ENCODE results near the gene TUT7.

The TUT7 gene

GRCh38 chr9:86259557-86259956 is 94.7 kb downstream of the TUT7 start, which contains the start of gene C9orf153:
Gene C9orf153 (minus strand): TSS chr9:86259657. CDS start chr9:86229603, 30,054 bp downstream.
- no peak for DNase-seq (ENCODE audit: insufficient read length, low spot score)
- FAIRE-seq = no peak

DNA sequence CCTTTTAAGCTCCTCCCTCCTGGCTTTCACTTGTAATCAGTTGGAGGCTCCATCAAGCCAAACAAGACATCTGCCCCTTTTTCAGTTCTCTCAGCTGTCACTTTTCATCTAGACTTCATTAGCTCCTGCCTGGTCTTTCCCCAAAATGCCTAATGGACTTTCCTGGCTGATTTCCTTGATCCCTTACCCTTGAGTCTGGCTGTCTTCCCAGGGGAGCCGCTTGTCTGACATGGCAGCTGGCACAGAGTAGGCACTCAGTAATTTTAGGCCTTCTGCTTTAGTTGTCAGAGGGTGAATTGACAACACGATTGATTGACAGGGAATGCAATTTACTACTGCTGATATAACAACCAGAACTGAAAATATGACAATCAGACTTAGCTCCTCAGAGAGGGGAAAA is 96.8 kb downstream of the TUT7 start:
- FAIRE-seq = no peak
- DNase-seq (ENCODE audit: insufficient read length, low spot score) = no peak

GRCh38 chr9:86256653-86257052 is 97.6 kb downstream of the TUT7 start:
- FAIRE-seq = no peak
- no peak for DNase-seq (ENCODE audit: insufficient read length, low spot score)

DNA sequence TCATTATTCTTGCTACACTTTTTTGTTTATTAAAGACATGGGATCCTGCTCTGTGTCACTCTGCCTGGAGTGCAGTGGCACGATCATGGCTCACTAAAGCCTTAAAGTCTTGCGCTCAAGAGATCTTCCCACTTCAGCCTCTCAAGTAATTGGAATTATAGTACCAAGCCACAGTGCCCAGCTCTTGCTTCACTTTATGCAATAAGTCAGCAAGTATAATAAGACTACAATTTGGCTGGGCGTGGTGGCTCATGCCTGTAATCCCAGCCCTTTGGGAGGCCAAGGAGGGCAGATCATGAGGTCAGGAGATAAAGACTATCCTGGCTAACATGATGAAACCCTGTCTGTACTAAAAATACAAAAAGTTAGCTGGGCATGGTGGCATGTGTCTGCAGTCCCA is 100.6 kb downstream of the TUT7 start:
- no peak for DNase-seq (ENCODE audit: insufficient read length, low spot score)
- FAIRE-seq = no peak

DNA sequence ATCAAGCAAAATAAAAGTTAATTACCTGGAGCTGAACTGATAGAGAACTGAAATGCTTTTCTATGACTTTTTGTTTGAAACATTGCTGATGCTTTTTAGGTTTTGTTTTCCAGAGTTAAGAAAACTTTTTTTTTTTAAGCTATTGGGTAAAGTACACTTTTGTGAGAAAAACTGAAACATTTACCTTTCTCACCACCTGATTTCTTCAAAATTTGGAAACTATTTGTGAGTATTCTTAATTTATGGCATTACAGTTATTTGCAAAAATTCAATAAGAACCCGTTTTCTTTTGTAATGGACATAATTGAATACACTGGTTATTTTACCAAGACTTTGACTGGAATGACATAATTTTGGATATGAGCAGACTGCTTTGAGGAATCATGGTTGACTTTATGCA is 101.3 kb downstream of the TUT7 start:
- FAIRE-seq = no peak
- DNase-seq (ENCODE audit: insufficient read length, low spot score) = no peak

- no peak for FAIRE-seq
- no peak for DNase-seq (ENCODE audit: insufficient read length, low spot score)
Observed at GRCh38 chr9:86250123-86250522, 104.1 kb downstream of the TUT7 start.

DNA sequence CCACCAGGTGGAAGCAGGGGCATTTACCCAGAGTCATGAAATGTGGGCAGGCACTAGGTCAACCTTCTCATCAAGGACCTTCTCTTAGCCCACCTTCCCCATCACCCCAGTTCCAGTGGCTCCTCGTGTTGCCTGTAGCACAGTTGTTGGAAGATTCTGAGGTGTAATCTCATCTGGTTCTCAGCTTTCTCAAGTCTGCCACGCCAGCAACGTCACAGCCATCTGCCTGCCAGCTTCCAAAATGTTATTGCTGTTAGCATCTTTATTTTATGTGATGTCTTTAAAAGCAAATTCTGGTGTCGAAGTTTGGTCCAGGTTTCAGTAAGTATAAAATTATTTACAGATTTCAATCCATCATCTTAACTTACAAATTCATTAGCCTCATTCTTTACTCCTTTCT is 105.5 kb downstream of the TUT7 start:
- FAIRE-seq (no peak), DNase-seq (ENCODE audit: insufficient read length, low spot score) (no peak)

- DNase-seq (ENCODE audit: insufficient read length, low spot score) = no peak
- no peak for FAIRE-seq
Observed at GRCh38 chr9:86246752-86247161, 107.5 kb downstream of the TUT7 start.

DNA sequence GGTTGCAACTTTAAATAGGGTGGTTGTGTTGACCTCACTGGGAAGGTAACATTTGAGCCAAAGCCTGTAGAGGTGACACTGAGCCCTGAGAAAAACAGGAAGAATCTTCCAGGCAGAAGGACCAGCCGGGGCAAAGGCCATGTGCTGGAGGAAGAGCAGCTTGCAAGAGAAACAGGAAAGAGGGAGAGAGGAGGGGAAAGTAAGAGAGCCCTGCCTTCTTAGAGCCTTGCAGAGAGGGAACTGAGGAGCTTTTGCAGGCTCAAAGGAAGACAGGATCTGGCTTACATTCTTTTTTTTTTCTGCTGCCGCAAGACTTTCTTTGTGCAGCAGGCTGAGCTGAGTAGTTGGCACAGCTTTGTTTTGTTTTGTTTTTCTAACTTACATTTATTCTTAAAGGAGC is 112.1 kb downstream of the TUT7 start:
- DNase-seq (ENCODE audit: insufficient read length, low spot score) (no peak), FAIRE-seq (no peak)

DNA sequence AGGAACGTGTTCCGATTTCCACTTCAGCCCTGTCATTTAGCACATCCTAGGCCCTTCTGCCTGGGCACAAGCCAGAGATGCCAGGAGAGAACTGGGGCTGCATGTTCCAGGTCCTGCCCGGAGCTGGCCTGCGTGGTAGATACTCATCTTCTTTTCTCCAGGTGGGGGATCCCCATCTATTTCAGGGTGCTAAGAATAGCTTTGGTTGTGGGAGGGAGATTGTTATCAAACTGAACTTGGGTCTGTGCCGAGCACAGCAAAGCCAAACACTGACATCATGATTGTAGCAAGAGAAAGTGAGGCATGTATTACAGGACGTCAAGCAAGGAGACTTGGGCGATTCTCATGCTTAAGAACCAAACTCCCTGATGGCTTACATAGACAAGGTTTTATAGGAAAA is 113.0 kb downstream of the TUT7 start:
- DNase-seq (ENCODE audit: insufficient read length, low spot score) (no peak), FAIRE-seq (no peak)

- FAIRE-seq (no peak), DNase-seq (ENCODE audit: insufficient read length, low spot score) (no peak)
Observed at GRCh38 chr9:86238861-86239770, 115.1 kb downstream of the TUT7 start.

Measured in HTR-8/SVneo (cell line).